ENCODE measurements around the gene ERBB4. TPM values are rescaled to one million over a fixed set of nuclear protein-coding genes. Genes with fewer than 3 reads are reported as not detected.

The ERBB4 gene
- total RNA-seq, 1 donor from 2014 or later: 8.3 TPM

GRCh38 chr2:212170382-212170781 lies 368.2 kb downstream of the ERBB4 start:
- TF ChIP-seq CTCF (IDR thresholded peaks at IDR 0.05; ENCODE audit: borderline replicate concordance): no peak
- no peak for DNase-seq
- Histone ChIP-seq H3K4me1 (peaks cover 8% of the 10 kb centered on the region), H3K36me3 (no peaks in the 10 kb centered on the region), H3K4me3 (no peak overlapping the region), H3K9me3 (replicated peaks) (peaks cover 9% of the 10 kb centered on the region), H3K27me3 (ENCODE audit: low read depth) (no peaks in the 10 kb centered on the region), H3K27ac (replicated peaks) (no peak overlapping the region)
- intact Hi-C loops (cut with micrococcal nuclease): no loop called here

- no peak for DNase-seq
- Histone ChIP-seq H3K36me3 (no peaks in the 10 kb centered on the region), H3K4me1 (no peaks in the 10 kb centered on the region), H3K27ac (replicated peaks) (no peak overlapping the region), H3K4me3 (no peak overlapping the region), H3K27me3 (ENCODE audit: low read depth) (no peaks in the 10 kb centered on the region), H3K9me3 (replicated peaks) (no peaks in the 10 kb centered on the region)
- intact Hi-C loops (cut with micrococcal nuclease): no loop called here
- TF ChIP-seq CTCF (IDR thresholded peaks at IDR 0.05; ENCODE audit: borderline replicate concordance): no peak
These were observed 380.5 kb downstream of the ERBB4 start for GRCh38 chr2:212158081-212158480.

- no peak for DNase-seq
- Histone ChIP-seq H3K27me3 (ENCODE audit: low read depth) (no peaks in the 10 kb centered on the region), H3K4me3 (no peak overlapping the region), H3K36me3 (no peaks in the 10 kb centered on the region), H3K4me1 (no peaks in the 10 kb centered on the region), H3K27ac (replicated peaks) (no peak overlapping the region), H3K9me3 (replicated peaks) (no peaks in the 10 kb centered on the region)
- intact Hi-C loops (cut with micrococcal nuclease): no loop called here
- TF ChIP-seq CTCF (IDR thresholded peaks at IDR 0.05; ENCODE audit: borderline replicate concordance): no peak
These were observed 381.6 kb downstream of the ERBB4 start for GRCh38 chr2:212157012-212157411.

GRCh38 chr2:212156088-212156487 lies 382.5 kb downstream of the ERBB4 start:
- no peak for TF ChIP-seq CTCF (IDR thresholded peaks at IDR 0.05; ENCODE audit: borderline replicate concordance)
- H3K4me1 ChIP-seq: no peaks in the 10 kb centered on the region
- H3K27ac ChIP-seq (replicated peaks): no peak overlapping the region
- H3K36me3 ChIP-seq: no peaks in the 10 kb centered on the region
- no peak overlapping the region for H3K4me3 ChIP-seq
- H3K27me3 ChIP-seq (ENCODE audit: low read depth): no peaks in the 10 kb centered on the region
- H3K9me3 ChIP-seq (replicated peaks): no peaks in the 10 kb centered on the region
- intact Hi-C loops (cut with micrococcal nuclease): no loop called here
- DNase-seq: no peak

- intact Hi-C loops (cut with micrococcal nuclease): no loop called here
- no peak overlapping the region for H3K27ac ChIP-seq (replicated peaks)
- no peaks in the 10 kb centered on the region for H3K4me1 ChIP-seq
- no peaks in the 10 kb centered on the region for H3K36me3 ChIP-seq
- no peak overlapping the region for H3K4me3 ChIP-seq
- no peaks in the 10 kb centered on the region for H3K9me3 ChIP-seq (replicated peaks)
- DNase-seq: no peak
- TF ChIP-seq CTCF (IDR thresholded peaks at IDR 0.05; ENCODE audit: borderline replicate concordance): no peak
- no peaks in the 10 kb centered on the region for H3K27me3 ChIP-seq (ENCODE audit: low read depth)
These were observed 384.1 kb downstream of the ERBB4 start for GRCh38 chr2:212154477-212154878.

GRCh38 chr2:212153923-212154322 lies 384.7 kb downstream of the ERBB4 start:
- intact Hi-C loops (cut with micrococcal nuclease): no loop called here

More at GRCh38 chr2:212153923-212154322, 384.7 kb downstream of the ERBB4 start:
- no peak for TF ChIP-seq CTCF (IDR thresholded peaks at IDR 0.05; ENCODE audit: borderline replicate concordance)
- Histone ChIP-seq H3K4me3 (no peak overlapping the region), H3K27me3 (ENCODE audit: low read depth) (no peaks in the 10 kb centered on the region), H3K4me1 (no peaks in the 10 kb centered on the region), H3K27ac (replicated peaks) (no peak overlapping the region), H3K9me3 (replicated peaks) (no peaks in the 10 kb centered on the region), H3K36me3 (no peaks in the 10 kb centered on the region)
- DNase-seq: no peak
